Lung (tissue), 12 donors: ENCODE measurements around the gene MYO18B. TPM values are rescaled to one million over a fixed set of nuclear protein-coding genes. Genes with fewer than 3 reads are reported as not detected.

Source experiments
- ATAC-seq: fragments of 200-7000 bp; cut with Tn5 transposase; one replicate; pipeline ENCODE4 v1.9.1; 2020; ENCODE audit warnings: moderate number of reproducible peaks; ENCODE audit not compliant: insufficient read depth, low FRiP score
- DNase-seq, 3 donors: peaks; one replicate each; pipeline ENCODE4 v3.0.0-alpha.2; 2013 to 2017
- H3K27ac ChIP-seq, 2 donors: one replicate each; pipeline ENCODE4 v1.5.1; 2013; ENCODE audit warnings: mild to moderate bottlenecking in 2 of 2, moderate library complexity in 2 of 2, control low read depth in 1 of 2, inconsistent platforms in 1 of 2, low read depth in 1 of 2, low read length in 1 of 2
- H3K27me3 ChIP-seq, 3 donors: one replicate each; pipeline ENCODE4 v1.5.1; 2013; ENCODE audit warnings: low read length in 2 of 3; ENCODE audit not compliant: control insufficient read depth in 3 of 3, insufficient read depth in 3 of 3
- H3K36me3 ChIP-seq, 4 donors: one replicate each; pipeline ENCODE4 v1.5.1; 2013; ENCODE audit warnings: low read length in 4 of 4, mild to moderate bottlenecking in 1 of 4, moderate library complexity in 1 of 4; ENCODE audit not compliant: control insufficient read depth in 4 of 4, insufficient read depth in 4 of 4
- H3K4me1 ChIP-seq, 5 donors: one replicate each; pipeline ENCODE4 v1.5.1; 2013; ENCODE audit warnings: low read length in 5 of 5, mild to moderate bottlenecking in 2 of 5, moderate library complexity in 1 of 5; ENCODE audit not compliant: control insufficient read depth in 5 of 5, insufficient read depth in 5 of 5
- H3K4me3 ChIP-seq: one replicate; pipeline ENCODE4 v1.5.1; 2013; ENCODE audit warnings: mild to moderate bottlenecking, control low read depth, moderate library complexity
- H3K9ac ChIP-seq, 2 donors: one replicate each; pipeline ENCODE4 v1.5.1; 2013; ENCODE audit warnings: low read length in 2 of 2, control low read depth in 1 of 2; ENCODE audit not compliant: insufficient read depth in 1 of 2
- H3K9me3 ChIP-seq, 4 donors: one replicate each; pipeline ENCODE4 v1.5.1; 2013; ENCODE audit warnings: low read length in 3 of 4, mild to moderate bottlenecking in 1 of 4, moderate library complexity in 1 of 4; ENCODE audit not compliant: control insufficient read depth in 4 of 4, insufficient read depth in 3 of 4
- WGBS, 2 donors: extraction: QIAGEN DNeasy Blood & Tissue Kit; methylation state at CpG; one replicate each; pipeline ENCODE4 v1.1.7; 2013; 5-methylcytosine and 5-hydroxymethylcytosine counted together
- polyA plus RNA-seq, 2 donors: library from polyadenylated mRNA; stranded (reverse); fragments of 200-250 nt; gene quantifications; one replicate each; pipeline ENCODE4 v1.2.1, GENCODE V29; 2013
- total RNA-seq, 2 donors: library from RNA; depleted of rRNA in 1 of 2; stranded (reverse); fragments of >200 nt in 1 of 2; gene quantifications; one replicate each; pipeline ENCODE4 v1.2.1, GENCODE V29; 2014 to 2021
- TF ChIP-seq, protein P1 (sequence below): IDR thresholded peaks from 2 replicates; pipeline ENCODE4 v1.5.1; 2012; ENCODE audit warnings: mild to moderate bottlenecking; ENCODE audit errors: control extremely low read depth, extremely low read depth
- donor health status: control.
- donor health status: control.
- donor health status: Bipolar disorder and iron deficiency.
- donor health status: healthy.
- donor health status: DM: yes; HTN: yes; CAD: no.

MYO18B gene
- total and polyA plus RNA-seq, 4 donors, result 0.02 to 0.71 (median 0.07) TPM

GRCh38 chr22:25892678-25893077, 150.7 kb downstream of the MYO18B start:
- Histone ChIP-seq H3K27me3 (peaks cover 0 to 5% (median 3%) of the 10 kb centered on the region in 3 donors), H3K36me3 (peaks cover 0 to 9% (median 0%) of the 10 kb centered on the region in 4 donors), H3K9ac (no peak overlapping the region), H3K9me3 (peaks cover 0 to 3% (median 0%) of the 10 kb centered on the region in 4 donors), H3K27ac (no peak overlapping the region), H3K4me1 (no peaks in the 10 kb centered on the region), H3K4me3 (no peak overlapping the region)
- 59 to 69% methylated on average over 4 of the region's 4 CpGs for WGBS, 2 donors
- ATAC-seq, result no peak
- no peak for DNase-seq
- TF ChIP-seq, protein P1, sequence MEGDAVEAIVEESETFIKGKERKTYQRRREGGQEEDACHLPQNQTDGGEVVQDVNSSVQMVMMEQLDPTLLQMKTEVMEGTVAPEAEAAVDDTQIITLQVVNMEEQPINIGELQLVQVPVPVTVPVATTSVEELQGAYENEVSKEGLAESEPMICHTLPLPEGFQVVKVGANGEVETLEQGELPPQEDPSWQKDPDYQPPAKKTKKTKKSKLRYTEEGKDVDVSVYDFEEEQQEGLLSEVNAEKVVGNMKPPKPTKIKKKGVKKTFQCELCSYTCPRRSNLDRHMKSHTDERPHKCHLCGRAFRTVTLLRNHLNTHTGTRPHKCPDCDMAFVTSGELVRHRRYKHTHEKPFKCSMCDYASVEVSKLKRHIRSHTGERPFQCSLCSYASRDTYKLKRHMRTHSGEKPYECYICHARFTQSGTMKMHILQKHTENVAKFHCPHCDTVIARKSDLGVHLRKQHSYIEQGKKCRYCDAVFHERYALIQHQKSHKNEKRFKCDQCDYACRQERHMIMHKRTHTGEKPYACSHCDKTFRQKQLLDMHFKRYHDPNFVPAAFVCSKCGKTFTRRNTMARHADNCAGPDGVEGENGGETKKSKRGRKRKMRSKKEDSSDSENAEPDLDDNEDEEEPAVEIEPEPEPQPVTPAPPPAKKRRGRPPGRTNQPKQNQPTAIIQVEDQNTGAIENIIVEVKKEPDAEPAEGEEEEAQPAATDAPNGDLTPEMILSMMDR, result no peak

- peaks cover 0 to 2% (median 0%) of the 10 kb centered on the region in 4 donors for H3K9me3 ChIP-seq
- TF ChIP-seq, protein P1, result no peak
- 55 to 74% methylated on average over 3 of the region's 3 CpGs for WGBS, 2 donors
- no peaks in the 10 kb centered on the region for H3K4me1 ChIP-seq
- ATAC-seq, result no peak
- DNase-seq, result no peak
- H3K36me3 ChIP-seq, result peaks cover 0 to 25% (median 0%) of the 10 kb centered on the region in 4 donors
- H3K4me3 ChIP-seq, result no peak overlapping the region
- no peak overlapping the region for H3K27ac ChIP-seq
- H3K27me3 ChIP-seq, result no peaks in the 10 kb centered on the region
- no peak overlapping the region for H3K9ac ChIP-seq
Measured at GRCh38 chr22:25895678-25896077, 153.7 kb downstream of the MYO18B start.

GRCh38 chr22:25896098-25896497, 154.1 kb downstream of the MYO18B start:
- Histone ChIP-seq H3K4me3 (no peak overlapping the region), H3K9me3 (peaks cover 0 to 2% (median 0%) of the 10 kb centered on the region in 4 donors), H3K4me1 (no peaks in the 10 kb centered on the region), H3K9ac (no peak overlapping the region), H3K27ac (no peak overlapping the region), H3K27me3 (no peaks in the 10 kb centered on the region), H3K36me3 (peaks cover 0 to 25% (median 0%) of the 10 kb centered on the region in 4 donors)
- ATAC-seq (no peak), DNase-seq (no peak)
- 63 to 73% methylated on average over 4 of the region's 4 CpGs for WGBS, 2 donors
- TF ChIP-seq, protein P1, result no peak

- 63 to 84% methylated on average over 2 of the region's 2 CpGs for WGBS, 2 donors
- no peaks in the 10 kb centered on the region for H3K4me1 ChIP-seq
- TF ChIP-seq, protein P1, result no peak
- H3K27ac ChIP-seq, result no peak overlapping the region
- ATAC-seq (no peak), DNase-seq (no peak)
- H3K9ac ChIP-seq, result no peak overlapping the region
- H3K27me3 ChIP-seq, result no peaks in the 10 kb centered on the region
- no peak overlapping the region for H3K4me3 ChIP-seq
- H3K36me3 ChIP-seq, result peaks cover 0 to 25% (median 0%) of the 10 kb centered on the region in 4 donors
- peaks cover 0 to 2% (median 0%) of the 10 kb centered on the region in 4 donors for H3K9me3 ChIP-seq
Measured at GRCh38 chr22:25896592-25896991, 154.6 kb downstream of the MYO18B start.
